GM19455 (cell line): ENCODE results near the gene PCDHA2.
"Not testable (repeated sequence)": the region's sequence is repeated elsewhere in the genome, so short reads cannot be mapped to it uniquely, and the experiment has no call there.

Source experiments
- ATAC-seq: cut with Tn5 transposase; IDR thresholded peaks from one replicate; pipeline ENCODE4 v1.9.1; 2021; ENCODE audit not compliant: unreplicated experiment

PCDHA2 gene

GRCh38 chr5:140794595-140795258 lies at the start of gene PCDHA2:
PCDHA2 (plus strand) TSS chr5:140794852.
- no peak for ATAC-seq

GRCh38 chr5:140753561-140753960 lies 41.1 kb upstream of the PCDHA2 start:
- ATAC-seq = no peak

GRCh38 chr5:140764177-140764973 lies 30.3 kb upstream of the PCDHA2 start:
- ATAC-seq = no peak

GRCh38 chr5:140767444-140767843 lies 27.2 kb upstream of the PCDHA2 start:
- ATAC-seq = no peak

- ATAC-seq = no peak
Measured at GRCh38 chr5:140780512-140780911, 14.1 kb upstream of the PCDHA2 start.

GRCh38 chr5:140785905-140786686 lies 8.6 kb upstream of the PCDHA2 start, which contains the start of gene PCDHA1:
PCDHA1 (plus strand) TSS chr5:140786140.
- ATAC-seq = no peak

GRCh38 chr5:140787422-140787821 lies 7.2 kb upstream of the PCDHA2 start:
- not testable (repeated sequence) for ATAC-seq

GRCh38 chr5:140787849-140788504 lies 6.7 kb upstream of the PCDHA2 start:
- not testable (repeated sequence) for ATAC-seq

- ATAC-seq = no peak
Measured at GRCh38 chr5:140791089-140791488, 3.6 kb upstream of the PCDHA2 start.

GRCh38 chr5:140795259-140795641 lies 598 bp downstream of the PCDHA2 start:
- ATAC-seq = no peak

- ATAC-seq = not testable (repeated sequence)
Measured at GRCh38 chr5:140796072-140796717, 1.5 kb downstream of the PCDHA2 start.

- ATAC-seq = no peak
Measured at GRCh38 chr5:140796718-140797095, 2.1 kb downstream of the PCDHA2 start.

GRCh38 chr5:140800816-140801493 lies 6.3 kb downstream of the PCDHA2 start, which contains the start of gene PCDHA3:
PCDHA3 (plus strand) TSS chr5:140801057.
- ATAC-seq = no peak

GRCh38 chr5:140801494-140801841 lies 6.8 kb downstream of the PCDHA2 start:
- no peak for ATAC-seq

GRCh38 chr5:140802381-140802780 lies 7.7 kb downstream of the PCDHA2 start:
- not testable (repeated sequence) for ATAC-seq

- no peak for ATAC-seq
Measured at GRCh38 chr5:140802781-140803271, 8.2 kb downstream of the PCDHA2 start.

GRCh38 chr5:140806834-140807775 lies 12.5 kb downstream of the PCDHA2 start, which contains the start of gene PCDHA4:
PCDHA4 (plus strand) TSS chr5:140807068.
- no peak for ATAC-seq

- not testable (repeated sequence) for ATAC-seq
Measured at GRCh38 chr5:140808241-140808888, 13.7 kb downstream of the PCDHA2 start.
